ENCODE measurements around the gene TRIM24. TPM values are rescaled to one million over a fixed set of nuclear protein-coding genes. Genes with fewer than 3 reads are reported as not detected.
A peak's percentile ranks its signal among the peaks of the same experiment; 100 is the strongest.
"Not testable (repeated sequence)": the region's sequence is repeated elsewhere in the genome, so short reads cannot be mapped to it uniquely, and the experiment has no call there.

Gene TRIM24
- total RNA-seq, 1 experiment from 2014 or later: 29.8 TPM

GRCh38 chr7:138478499-138478908 is 18.4 kb downstream of the TRIM24 start:
- intact Hi-C loops (cut with micrococcal nuclease; ENCODE audit: unreplicated experiment): no loop called here
- BruUV-seq (replicated peaks): no TSS peak
- Mint-ChIP-seq H3K9me3 (ENCODE audit: low read depth, unreplicated experiment) (no peaks in the 10 kb centered on the region), H3K36me3 (ENCODE audit: insufficient read depth, unreplicated experiment) (no peaks in the 10 kb centered on the region), H3K27ac (ENCODE audit: unreplicated experiment) (peak overlapping the region; percentile 1), H3K4me1 (ENCODE audit: low read depth, unreplicated experiment) (peaks cover 25% of the 10 kb centered on the region), H3K27me3 (ENCODE audit: unreplicated experiment) (no peaks in the 10 kb centered on the region), H3K4me3 (ENCODE audit: low read depth, unreplicated experiment) (no peak overlapping the region)
- CTCF ChIA-PET: interaction anchor here (0.6 to 0.9 kb wide), 2 partner anchors 12 to 1582 kb away, joined by 3 to 8 read pairs; no protein-coding TSS in a partner anchor
- TF ChIP-seq CTCF (IDR thresholded peaks at IDR 0.05; ENCODE audit: unreplicated experiment): no peak
- peak; percentile 12 for DNase-seq

- Mint-ChIP-seq H3K27ac (ENCODE audit: unreplicated experiment) (no peak overlapping the region), H3K9me3 (ENCODE audit: low read depth, unreplicated experiment) (no peaks in the 10 kb centered on the region), H3K4me1 (ENCODE audit: low read depth, unreplicated experiment) (peaks cover 25% of the 10 kb centered on the region), H3K4me3 (ENCODE audit: low read depth, unreplicated experiment) (no peak overlapping the region), H3K27me3 (ENCODE audit: unreplicated experiment) (no peaks in the 10 kb centered on the region), H3K36me3 (ENCODE audit: insufficient read depth, unreplicated experiment) (no peaks in the 10 kb centered on the region)
- no TSS peak for BruUV-seq (replicated peaks)
- CTCF ChIA-PET: interaction anchor here (0.5 kb wide), 1 partner anchor 335 kb away, joined by 3 read pairs; no protein-coding TSS in a partner anchor
- no peak for DNase-seq
- no peak for TF ChIP-seq CTCF (IDR thresholded peaks at IDR 0.05; ENCODE audit: unreplicated experiment)
- intact Hi-C loops (cut with micrococcal nuclease; ENCODE audit: unreplicated experiment): no loop called here
Observed at GRCh38 chr7:138480527-138480926, 20.5 kb downstream of the TRIM24 start.

- TF ChIP-seq CTCF (IDR thresholded peaks at IDR 0.05; ENCODE audit: unreplicated experiment): no peak
- Mint-ChIP-seq H3K4me1 (ENCODE audit: low read depth, unreplicated experiment) (peaks cover 21% of the 10 kb centered on the region), H3K4me3 (ENCODE audit: low read depth, unreplicated experiment) (no peak overlapping the region), H3K36me3 (ENCODE audit: insufficient read depth, unreplicated experiment) (no peaks in the 10 kb centered on the region), H3K27ac (ENCODE audit: unreplicated experiment) (no peak overlapping the region), H3K27me3 (ENCODE audit: unreplicated experiment) (no peaks in the 10 kb centered on the region), H3K9me3 (ENCODE audit: low read depth, unreplicated experiment) (no peaks in the 10 kb centered on the region)
- no TSS peak for BruUV-seq (replicated peaks)
- CTCF ChIA-PET: no interaction called here
- intact Hi-C loops (cut with micrococcal nuclease; ENCODE audit: unreplicated experiment): no loop called here
- DNase-seq: no peak
Observed at GRCh38 chr7:138481447-138482380, 21.7 kb downstream of the TRIM24 start.

- peaks cover 3% of the 10 kb centered on the region for H3K9me3 Mint-ChIP-seq (ENCODE audit: low read depth, unreplicated experiment)
- H3K36me3 Mint-ChIP-seq (ENCODE audit: insufficient read depth, unreplicated experiment): no peaks in the 10 kb centered on the region
- CTCF ChIA-PET: no interaction called here
- intact Hi-C loops (cut with micrococcal nuclease; ENCODE audit: unreplicated experiment): no loop called here
- H3K4me1 Mint-ChIP-seq (ENCODE audit: low read depth, unreplicated experiment): peaks cover 19% of the 10 kb centered on the region
- H3K4me3 Mint-ChIP-seq (ENCODE audit: low read depth, unreplicated experiment): no peak overlapping the region
- no peak overlapping the region for H3K27ac Mint-ChIP-seq (ENCODE audit: unreplicated experiment)
- H3K27me3 Mint-ChIP-seq (ENCODE audit: unreplicated experiment): no peaks in the 10 kb centered on the region
- no peak for DNase-seq
- BruUV-seq (replicated peaks): no TSS peak
- TF ChIP-seq CTCF (IDR thresholded peaks at IDR 0.05; ENCODE audit: unreplicated experiment): no peak
Observed at GRCh38 chr7:138483531-138483930, 23.5 kb downstream of the TRIM24 start.

GRCh38 chr7:138485508-138485907 is 25.4 kb downstream of the TRIM24 start:
- H3K27me3 Mint-ChIP-seq (ENCODE audit: unreplicated experiment); CTCF ChIA-PET; H3K4me1 Mint-ChIP-seq (ENCODE audit: low read depth, unreplicated experiment); H3K36me3 Mint-ChIP-seq (ENCODE audit: insufficient read depth, unreplicated experiment); H3K27ac Mint-ChIP-seq (ENCODE audit: unreplicated experiment); DNase-seq; H3K9me3 Mint-ChIP-seq (ENCODE audit: low read depth, unreplicated experiment); intact Hi-C loops (cut with micrococcal nuclease; ENCODE audit: unreplicated experiment); BruUV-seq (replicated peaks); H3K4me3 Mint-ChIP-seq (ENCODE audit: low read depth, unreplicated experiment): not testable (repeated sequence)

GRCh38 chr7:138489139-138489538 is 29.1 kb downstream of the TRIM24 start:
- H3K9me3 Mint-ChIP-seq (ENCODE audit: low read depth, unreplicated experiment); H3K36me3 Mint-ChIP-seq (ENCODE audit: insufficient read depth, unreplicated experiment); H3K27ac Mint-ChIP-seq (ENCODE audit: unreplicated experiment); DNase-seq; H3K4me1 Mint-ChIP-seq (ENCODE audit: low read depth, unreplicated experiment); BruUV-seq (replicated peaks); intact Hi-C loops (cut with micrococcal nuclease; ENCODE audit: unreplicated experiment); H3K4me3 Mint-ChIP-seq (ENCODE audit: low read depth, unreplicated experiment); CTCF ChIA-PET; H3K27me3 Mint-ChIP-seq (ENCODE audit: unreplicated experiment): not testable (repeated sequence)
